Measurements from ENCODE around the gene PDZD8. TPM values are rescaled to one million over a fixed set of nuclear protein-coding genes. Genes with fewer than 3 reads are reported as not detected.

Gene PDZD8
- total and polyA plus RNA-seq, 2 donors (not counting 3 experiments of a cell fraction or from before 2014, with no cell fraction given), result 5.9 to 22.6 TPM

DNA sequence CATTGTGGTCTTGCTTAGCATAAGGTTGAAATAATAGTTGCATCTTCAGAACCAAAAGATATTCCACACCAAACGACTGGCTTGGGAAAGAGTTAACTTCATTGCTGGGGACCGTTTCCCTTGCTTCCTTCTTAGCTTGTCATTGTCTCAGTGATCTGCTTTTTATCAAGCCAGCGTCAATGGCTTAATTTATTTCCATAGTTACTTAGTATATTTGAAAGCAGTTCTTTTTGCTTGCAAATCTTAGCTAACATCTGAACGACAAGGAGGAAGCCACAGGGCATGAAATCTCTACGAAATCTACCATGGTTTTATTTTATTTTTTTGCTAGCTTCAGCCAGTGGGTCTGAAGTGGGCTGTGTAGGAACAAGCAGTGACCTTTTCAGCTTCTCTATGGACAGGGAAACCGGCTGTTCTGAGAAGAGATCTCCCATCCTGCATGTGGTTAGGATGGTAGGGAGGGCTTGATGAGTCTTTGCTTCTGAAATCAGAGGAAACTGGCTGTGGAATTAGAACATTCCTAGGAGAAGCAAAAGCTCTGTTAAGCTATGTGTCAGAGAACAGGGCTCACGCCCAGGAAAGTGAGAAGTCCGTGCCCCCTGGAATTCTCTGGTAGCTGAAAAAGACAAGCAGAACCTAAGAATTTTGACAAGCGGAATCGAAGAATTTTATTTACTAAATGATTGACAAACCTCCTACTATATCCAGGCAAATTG, 126.3 kb downstream of the PDZD8 start:
- Histone ChIP-seq H3K36me3 (ENCODE audit: control insufficient read depth in 2 of 2, extremely low read depth in 1 of 2, insufficient read depth in 2 of 2, low read length in 2 of 2) (no peaks in the 10 kb centered on the region), H3K4me3 (replicated peaks in 1 of 3; ENCODE audit: insufficient read depth in 1 of 3, low read depth in 1 of 3, low read length in 3 of 3) (no peak overlapping the region), H3K4me2 (ENCODE audit: insufficient read depth, low read length) (no peak overlapping the region), H3K27ac (ENCODE audit: insufficient read depth, low read depth, low read length) (no peak overlapping the region), H3K79me2 (ENCODE audit: control insufficient read depth, insufficient read depth, low read length) (no peaks in the 10 kb centered on the region), H3K27me3 (ENCODE audit: control insufficient read depth in 2 of 2, insufficient read depth in 2 of 2, low read length in 2 of 2) (peaks cover 0 to 4% of the 10 kb centered on the region in 2 experiments), H3K9ac (replicated peaks; ENCODE audit: extremely low read depth, insufficient read depth, low read length) (no peak overlapping the region), H3K9me1 (replicated peaks; ENCODE audit: control insufficient read depth, extremely low read depth, insufficient read depth, low read length) (no peaks in the 10 kb centered on the region), H3K9me3 (replicated peaks; ENCODE audit: control insufficient read depth, insufficient read depth, low read length) (no peaks in the 10 kb centered on the region), H3K4me1 (ENCODE audit: control insufficient read depth, extremely low read depth, insufficient read depth, low read length) (no peaks in the 10 kb centered on the region), H4K20me1 (replicated peaks; ENCODE audit: control insufficient read depth, extremely low read depth, insufficient read depth, low read length) (no peaks in the 10 kb centered on the region), H2AFZ (ENCODE audit: low read depth, low read length) (no peak overlapping the region)
- FAIRE-seq (no peak), DNase-seq (ENCODE audit: low read depth, low spot score) (no peak)
- POLR2A ChIA-PET, result no interaction called here
- TF ChIP-seq FOS (IDR thresholded peaks at IDR 0.05; ENCODE audit: borderline replicate concordance, insufficient read depth, low read length), result no peak
- no peak for TF ChIP-seq EZH2 (IDR thresholded peaks at IDR 0.05; ENCODE audit: borderline replicate concordance, low read depth, low read length, severe bottlenecking)
- TF ChIP-seq POLR2AphosphoS5 (IDR thresholded peaks at IDR 0.05; ENCODE audit: insufficient read depth, low read depth, low read length), result no peak
- no peak for TF ChIP-seq GATA2 (IDR thresholded peaks at IDR 0.05; ENCODE audit: insufficient read depth, insufficient read length, low read depth, low read length)
- TF ChIP-seq, protein P1, sequence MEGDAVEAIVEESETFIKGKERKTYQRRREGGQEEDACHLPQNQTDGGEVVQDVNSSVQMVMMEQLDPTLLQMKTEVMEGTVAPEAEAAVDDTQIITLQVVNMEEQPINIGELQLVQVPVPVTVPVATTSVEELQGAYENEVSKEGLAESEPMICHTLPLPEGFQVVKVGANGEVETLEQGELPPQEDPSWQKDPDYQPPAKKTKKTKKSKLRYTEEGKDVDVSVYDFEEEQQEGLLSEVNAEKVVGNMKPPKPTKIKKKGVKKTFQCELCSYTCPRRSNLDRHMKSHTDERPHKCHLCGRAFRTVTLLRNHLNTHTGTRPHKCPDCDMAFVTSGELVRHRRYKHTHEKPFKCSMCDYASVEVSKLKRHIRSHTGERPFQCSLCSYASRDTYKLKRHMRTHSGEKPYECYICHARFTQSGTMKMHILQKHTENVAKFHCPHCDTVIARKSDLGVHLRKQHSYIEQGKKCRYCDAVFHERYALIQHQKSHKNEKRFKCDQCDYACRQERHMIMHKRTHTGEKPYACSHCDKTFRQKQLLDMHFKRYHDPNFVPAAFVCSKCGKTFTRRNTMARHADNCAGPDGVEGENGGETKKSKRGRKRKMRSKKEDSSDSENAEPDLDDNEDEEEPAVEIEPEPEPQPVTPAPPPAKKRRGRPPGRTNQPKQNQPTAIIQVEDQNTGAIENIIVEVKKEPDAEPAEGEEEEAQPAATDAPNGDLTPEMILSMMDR (IDR thresholded peaks at IDR 0.05; ENCODE audit: extremely low read depth in 1 of 2, insufficient read depth in 1 of 2, low read depth in 1 of 2, low read length in 2 of 2), result no peak
- no peak for TF ChIP-seq MYC (IDR thresholded peaks at IDR 0.05; ENCODE audit: low read depth, low read length)
- TF ChIP-seq, protein P2, sequence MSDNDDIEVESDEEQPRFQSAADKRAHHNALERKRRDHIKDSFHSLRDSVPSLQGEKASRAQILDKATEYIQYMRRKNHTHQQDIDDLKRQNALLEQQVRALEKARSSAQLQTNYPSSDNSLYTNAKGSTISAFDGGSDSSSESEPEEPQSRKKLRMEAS (IDR thresholded peaks at IDR 0.05; ENCODE audit: insufficient read depth, insufficient read length), result no peak
- no TSS peak for BruUV-seq (replicated peaks)
- dilution Hi-C loops (cut with MboI; ENCODE audit: extremely low pct_ligation_motif_present, low sequenced_read_pairs), result no loop called here
- intact Hi-C loops (cut with micrococcal nuclease), result no loop called here
- CTCF ChIA-PET, result interaction anchor here (1.7 to 2.0 kb wide), 3 partner anchors 13 to 70 kb away, joined by 4 to 10 read pairs (median 5); no protein-coding TSS in a partner anchor
